Panc1 (cell line): Measurements from ENCODE around the gene RNF214. TPM values are rescaled to one million over a fixed set of nuclear protein-coding genes. Genes with fewer than 3 reads are reported as not detected.

ENCODE experiments used
- ATAC-seq: fragments of 200-7000 bp; cut with Tn5 transposase; 2 replicates; pipeline ENCODE4 v1.9.1; 2020; ENCODE audit warnings: mild to moderate bottlenecking, moderate library complexity
- BruUV-seq: library from RNA; stranded (reverse); fragments of 400-500 nt; replicated peaks from 2 replicates; lab custom pipeline; 2021; lab: Mats Ljungman, UMichigan
- CTCF ChIA-PET: fragments of 300-600 bp; sonication (Branson Sonifier 250); formaldehyde crosslinking; loops from one replicate; lab custom pipeline; 2022; ENCODE audit warnings: antibody characterized with exemption; lab: Charles Lee
- POLR2A ChIA-PET: fragments of 300-600 bp; sonication (Branson Sonifier 250); formaldehyde crosslinking; loops from one replicate; lab custom pipeline; 2022; ENCODE audit warnings: antibody characterized with exemption; lab: Charles Lee
- DNase-seq: peaks from one replicate; pipeline ENCODE4 v3.0.0-alpha.2; 2010; ENCODE audit warnings: low read depth, low spot score
- H3K27ac ChIP-seq: 2 replicates; pipeline ENCODE4 v1.5.1; 2011; ENCODE audit warnings: mild to moderate bottlenecking, low read length, inconsistent platforms
- H3K27me3 ChIP-seq: fragments of 200-500 bp; sonication (Bioruptor generic); 2 replicates; pipeline ENCODE4 v1.6.0; 2014; ENCODE audit warnings: low read length, inconsistent platforms; ENCODE audit not compliant: control insufficient read depth, insufficient read depth
- H3K36me3 ChIP-seq: fragments of 200-500 bp; sonication (Bioruptor generic); 2 replicates; pipeline ENCODE4 v1.5.1; 2014; ENCODE audit warnings: inconsistent platforms, mild to moderate bottlenecking, low read length, moderate library complexity; ENCODE audit not compliant: control insufficient read depth, insufficient read depth
- H3K4me1 ChIP-seq: 2 replicates; pipeline ENCODE4 v1.5.1; 2011; ENCODE audit warnings: inconsistent platforms, mild to moderate bottlenecking, low read length, moderate library complexity; ENCODE audit not compliant: control insufficient read depth, insufficient read depth
- H3K4me3 ChIP-seq, 2 experiments: 2 replicates each; pipeline ENCODE4 v1.5.1; 2011 to 2012; ENCODE audit warnings: low read depth in 2 of 2, low read length in 2 of 2, mild to moderate bottlenecking in 2 of 2, inconsistent platforms in 1 of 2, moderate library complexity in 1 of 2
- H3K9me3 ChIP-seq: fragments of 200-500 bp; sonication (Bioruptor generic); 2 replicates; pipeline ENCODE4 v1.5.1; 2014; ENCODE audit warnings: low read depth, mild to moderate bottlenecking, inconsistent platforms, low read length, moderate library complexity; ENCODE audit not compliant: control insufficient read depth, insufficient read depth
- POLR2AphosphoS5 ChIP-seq: IDR thresholded peaks from 2 replicates; pipeline ENCODE4 v1.6.1; 2012; ENCODE audit warnings: mild to moderate bottlenecking, low read depth, low read length, moderate library complexity
- SIN3A ChIP-seq: IDR thresholded peaks from 2 replicates; pipeline ENCODE4 v1.6.1; 2012; ENCODE audit warnings: low read depth, mild to moderate bottlenecking, low read length, moderate library complexity, borderline replicate concordance; ENCODE audit not compliant: insufficient read depth
- TCF7L2 ChIP-seq: IDR thresholded peaks from 2 replicates; pipeline ENCODE4 v1.6.1; 2011; ENCODE audit warnings: mild to moderate bottlenecking, low read depth, low read length, inconsistent platforms
- in situ Hi-C: cut with HindIII; loops from 2 replicates; pipeline ENCODE4 v1.10.0; 2016; ENCODE audit warnings: low sequenced_read_pairs, low pct_unique_long_range_greater_than_20kb
- intact Hi-C: fragments of 100-400 bp; cut with micrococcal nuclease; formaldehyde crosslinking; loops from one replicate; pipeline ENCODE4 v1.10.0; 2022; ENCODE audit not compliant: unreplicated experiment
- total RNA-seq: library from RNA; stranded (reverse); gene quantifications from one replicate; pipeline ENCODE4 v1.2.1, GENCODE V29; 2021; ENCODE audit not compliant: unreplicated experiment
- TF ChIP-seq, protein P1 (sequence below): fragments of 450-650 bp; IDR thresholded peaks from 2 replicates; pipeline ENCODE4 v1.5.1; 2017; ENCODE audit warnings: mild to moderate bottlenecking
- TF ChIP-seq, protein P2 (sequence below), 2 experiments: IDR thresholded peaks; 2 replicates each; pipeline ENCODE4 v1.6.1; 2011 to 2012; ENCODE audit warnings: low read depth in 2 of 2, control low read depth in 1 of 2, low read length in 1 of 2, mild to moderate bottlenecking in 1 of 2, moderate library complexity in 1 of 2; ENCODE audit not compliant: insufficient read depth in 1 of 2

The RNF214 gene
- total RNA-seq, 1 experiment from 2014 or later, result 39.7 TPM

DNA sequence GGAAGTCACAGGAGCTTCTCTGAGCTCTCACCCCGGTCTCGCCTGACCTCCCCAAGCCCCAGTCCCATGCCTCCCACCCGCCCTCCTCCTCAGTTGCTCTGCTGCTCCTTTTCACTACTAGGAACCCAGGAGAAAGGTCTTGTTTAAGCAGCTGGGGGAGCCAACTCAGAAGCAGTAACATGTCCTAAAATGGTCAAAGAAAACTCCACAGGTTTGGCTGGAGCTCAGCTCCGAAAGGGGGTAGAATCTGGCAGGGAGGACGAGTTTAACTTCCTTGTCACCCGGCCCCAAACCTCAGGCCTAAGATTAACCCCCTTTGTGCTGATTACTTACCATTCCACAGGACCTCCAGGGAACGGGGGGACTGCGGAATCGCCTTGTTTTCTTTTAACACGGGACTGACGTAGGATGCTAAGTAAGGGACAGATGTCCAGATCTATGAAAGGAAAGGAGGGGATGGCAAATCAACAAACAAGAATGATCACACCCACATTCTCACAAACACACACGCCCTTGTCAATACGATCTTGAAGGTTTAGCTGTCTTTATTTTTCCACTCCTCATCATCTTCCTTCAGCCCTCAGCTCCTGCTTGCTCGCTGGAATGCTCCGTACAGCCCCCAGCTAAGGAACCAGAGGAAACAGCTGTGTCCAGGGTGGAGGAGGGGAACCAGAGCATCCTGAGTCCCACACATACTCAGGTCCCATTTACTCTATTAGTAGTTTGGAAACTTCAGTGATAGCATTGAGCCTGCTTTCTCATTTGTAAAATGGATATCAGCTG, 14.1 kb upstream of the RNF214 start:
- no peak overlapping the region for H3K27ac ChIP-seq
- H3K36me3 ChIP-seq, result 0 out of 2 replicates have a peak, but pooled peaks cover 2% of the 10 kb centered on the region
- ATAC-seq (no peak), DNase-seq (no peak)
- ChIA-PET CTCF (no interaction called here), POLR2A (no interaction called here)
- TF ChIP-seq SIN3A, result no peak
- TF ChIP-seq, protein P1, sequence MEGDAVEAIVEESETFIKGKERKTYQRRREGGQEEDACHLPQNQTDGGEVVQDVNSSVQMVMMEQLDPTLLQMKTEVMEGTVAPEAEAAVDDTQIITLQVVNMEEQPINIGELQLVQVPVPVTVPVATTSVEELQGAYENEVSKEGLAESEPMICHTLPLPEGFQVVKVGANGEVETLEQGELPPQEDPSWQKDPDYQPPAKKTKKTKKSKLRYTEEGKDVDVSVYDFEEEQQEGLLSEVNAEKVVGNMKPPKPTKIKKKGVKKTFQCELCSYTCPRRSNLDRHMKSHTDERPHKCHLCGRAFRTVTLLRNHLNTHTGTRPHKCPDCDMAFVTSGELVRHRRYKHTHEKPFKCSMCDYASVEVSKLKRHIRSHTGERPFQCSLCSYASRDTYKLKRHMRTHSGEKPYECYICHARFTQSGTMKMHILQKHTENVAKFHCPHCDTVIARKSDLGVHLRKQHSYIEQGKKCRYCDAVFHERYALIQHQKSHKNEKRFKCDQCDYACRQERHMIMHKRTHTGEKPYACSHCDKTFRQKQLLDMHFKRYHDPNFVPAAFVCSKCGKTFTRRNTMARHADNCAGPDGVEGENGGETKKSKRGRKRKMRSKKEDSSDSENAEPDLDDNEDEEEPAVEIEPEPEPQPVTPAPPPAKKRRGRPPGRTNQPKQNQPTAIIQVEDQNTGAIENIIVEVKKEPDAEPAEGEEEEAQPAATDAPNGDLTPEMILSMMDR, result no peak
- TF ChIP-seq, protein P2, sequence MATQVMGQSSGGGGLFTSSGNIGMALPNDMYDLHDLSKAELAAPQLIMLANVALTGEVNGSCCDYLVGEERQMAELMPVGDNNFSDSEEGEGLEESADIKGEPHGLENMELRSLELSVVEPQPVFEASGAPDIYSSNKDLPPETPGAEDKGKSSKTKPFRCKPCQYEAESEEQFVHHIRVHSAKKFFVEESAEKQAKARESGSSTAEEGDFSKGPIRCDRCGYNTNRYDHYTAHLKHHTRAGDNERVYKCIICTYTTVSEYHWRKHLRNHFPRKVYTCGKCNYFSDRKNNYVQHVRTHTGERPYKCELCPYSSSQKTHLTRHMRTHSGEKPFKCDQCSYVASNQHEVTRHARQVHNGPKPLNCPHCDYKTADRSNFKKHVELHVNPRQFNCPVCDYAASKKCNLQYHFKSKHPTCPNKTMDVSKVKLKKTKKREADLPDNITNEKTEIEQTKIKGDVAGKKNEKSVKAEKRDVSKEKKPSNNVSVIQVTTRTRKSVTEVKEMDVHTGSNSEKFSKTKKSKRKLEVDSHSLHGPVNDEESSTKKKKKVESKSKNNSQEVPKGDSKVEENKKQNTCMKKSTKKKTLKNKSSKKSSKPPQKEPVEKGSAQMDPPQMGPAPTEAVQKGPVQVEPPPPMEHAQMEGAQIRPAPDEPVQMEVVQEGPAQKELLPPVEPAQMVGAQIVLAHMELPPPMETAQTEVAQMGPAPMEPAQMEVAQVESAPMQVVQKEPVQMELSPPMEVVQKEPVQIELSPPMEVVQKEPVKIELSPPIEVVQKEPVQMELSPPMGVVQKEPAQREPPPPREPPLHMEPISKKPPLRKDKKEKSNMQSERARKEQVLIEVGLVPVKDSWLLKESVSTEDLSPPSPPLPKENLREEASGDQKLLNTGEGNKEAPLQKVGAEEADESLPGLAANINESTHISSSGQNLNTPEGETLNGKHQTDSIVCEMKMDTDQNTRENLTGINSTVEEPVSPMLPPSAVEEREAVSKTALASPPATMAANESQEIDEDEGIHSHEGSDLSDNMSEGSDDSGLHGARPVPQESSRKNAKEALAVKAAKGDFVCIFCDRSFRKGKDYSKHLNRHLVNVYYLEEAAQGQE (IDR thresholded peaks at IDR 0.05; ENCODE audit: insufficient read depth in 1 of 2, low read depth in 2 of 2, low read length in 1 of 2), result no peak
- TF ChIP-seq POLR2AphosphoS5, result no peak
- TF ChIP-seq TCF7L2, result no peak
- H3K9me3 ChIP-seq, result no peaks in the 10 kb centered on the region
- BruUV-seq, result no TSS peak
- H3K4me3 ChIP-seq, result no peak overlapping the region
- in situ Hi-C loops (no loop called here), intact Hi-C loops (no loop called here)
- no peaks in the 10 kb centered on the region for H3K4me1 ChIP-seq
- H3K27me3 ChIP-seq, result no peaks in the 10 kb centered on the region

DNA sequence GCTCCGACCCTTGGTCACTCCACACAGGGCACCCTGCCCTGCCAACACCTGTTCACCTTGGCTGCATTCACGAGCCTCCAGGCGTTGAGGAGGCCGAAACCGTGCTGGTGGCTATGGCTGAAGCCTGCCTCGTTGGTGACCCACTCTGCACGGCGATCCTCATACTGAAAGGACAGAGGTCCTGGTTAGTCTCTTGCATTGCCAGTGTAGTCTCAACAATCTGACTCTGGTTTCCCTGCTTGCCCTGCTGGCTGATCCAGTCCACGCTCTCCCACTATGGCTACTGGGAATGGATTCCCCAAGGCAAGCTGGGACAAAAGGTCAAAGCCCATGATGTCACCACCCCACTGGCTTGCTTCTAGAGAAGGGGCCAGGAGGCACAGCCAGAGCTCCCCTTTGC, 13.5 kb upstream of the RNF214 start:
- Histone ChIP-seq H3K4me1 (no peaks in the 10 kb centered on the region), H3K27ac (no peak overlapping the region), H3K9me3 (no peaks in the 10 kb centered on the region), H3K36me3 (0 out of 2 replicates have a peak, but pooled peaks cover 2% of the 10 kb centered on the region), H3K27me3 (no peaks in the 10 kb centered on the region), H3K4me3 (no peak overlapping the region)
- TF ChIP-seq SIN3A, result no peak
- no peak for TF ChIP-seq TCF7L2
- TF ChIP-seq, protein P2 (IDR thresholded peaks at IDR 0.05; ENCODE audit: insufficient read depth in 1 of 2, low read depth in 2 of 2, low read length in 1 of 2), result no peak
- TF ChIP-seq POLR2AphosphoS5, result no peak
- TF ChIP-seq, protein P1, result no peak
- DNase-seq (no peak), ATAC-seq (no peak)
- in situ Hi-C loops, result no loop called here
- intact Hi-C loops, result no loop called here
- ChIA-PET POLR2A (no interaction called here), CTCF (no interaction called here)
- no TSS peak for BruUV-seq
